GM11168 (cell line): Measurements from ENCODE around the gene KMT5C.

Source experiments
- in situ Hi-C: fragments of 300-500 bp; cut with MboI; formaldehyde crosslinking; loops from one replicate; pipeline ENCODE4 v1.12.0; 2022; ENCODE audit warnings: low sequenced_read_pairs; ENCODE audit not compliant: unreplicated experiment

KMT5C gene

DNA sequence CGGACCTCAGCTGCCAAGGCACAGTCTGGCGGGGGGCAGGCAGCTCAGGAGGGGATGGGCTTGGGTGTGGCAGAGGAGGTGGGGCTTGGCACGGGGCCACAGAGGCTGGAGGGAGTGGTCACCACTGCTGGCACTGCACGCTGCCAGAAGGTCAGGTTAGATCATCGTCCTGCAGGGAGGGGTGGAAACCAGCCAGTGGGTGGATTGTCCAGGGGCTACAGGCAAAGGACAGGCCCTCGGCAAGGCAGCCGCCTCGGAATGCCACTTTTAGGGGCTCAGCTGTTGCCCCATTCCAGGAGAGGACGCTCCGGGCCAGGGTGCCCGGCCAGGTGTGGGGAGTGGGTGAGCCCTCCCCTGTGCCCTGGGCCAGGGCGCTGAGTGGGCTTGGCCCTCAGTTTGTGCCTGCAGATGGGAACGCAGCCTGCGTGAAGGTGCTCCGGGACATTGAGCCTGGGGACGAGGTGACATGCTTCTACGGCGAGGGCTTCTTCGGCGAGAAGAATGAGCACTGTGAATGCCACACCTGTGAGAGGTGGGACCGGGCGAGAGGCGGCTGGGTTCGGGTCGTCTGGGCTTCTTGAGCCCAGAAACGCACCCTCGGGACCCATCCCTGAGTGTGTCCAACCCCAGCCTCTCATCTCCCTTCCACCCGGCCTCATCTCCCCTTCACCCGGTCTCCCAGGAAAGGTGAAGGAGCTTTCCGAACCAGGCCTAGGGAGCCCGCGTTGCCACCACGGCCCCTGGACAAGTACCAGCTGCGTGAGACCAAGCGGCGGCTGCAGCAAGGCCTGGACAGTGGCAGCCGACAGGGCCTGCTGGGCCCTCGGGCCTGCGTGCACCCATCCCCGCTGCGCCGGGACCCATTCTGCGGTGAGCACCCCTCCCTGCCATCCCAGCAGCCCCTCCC, 6.4 kb downstream of the KMT5C start:
- in situ Hi-C loops = no loop called here

GRCh38 chr19:55346725-55347441, 7.2 kb downstream of the KMT5C start:
- in situ Hi-C loops = no loop called here

DNA sequence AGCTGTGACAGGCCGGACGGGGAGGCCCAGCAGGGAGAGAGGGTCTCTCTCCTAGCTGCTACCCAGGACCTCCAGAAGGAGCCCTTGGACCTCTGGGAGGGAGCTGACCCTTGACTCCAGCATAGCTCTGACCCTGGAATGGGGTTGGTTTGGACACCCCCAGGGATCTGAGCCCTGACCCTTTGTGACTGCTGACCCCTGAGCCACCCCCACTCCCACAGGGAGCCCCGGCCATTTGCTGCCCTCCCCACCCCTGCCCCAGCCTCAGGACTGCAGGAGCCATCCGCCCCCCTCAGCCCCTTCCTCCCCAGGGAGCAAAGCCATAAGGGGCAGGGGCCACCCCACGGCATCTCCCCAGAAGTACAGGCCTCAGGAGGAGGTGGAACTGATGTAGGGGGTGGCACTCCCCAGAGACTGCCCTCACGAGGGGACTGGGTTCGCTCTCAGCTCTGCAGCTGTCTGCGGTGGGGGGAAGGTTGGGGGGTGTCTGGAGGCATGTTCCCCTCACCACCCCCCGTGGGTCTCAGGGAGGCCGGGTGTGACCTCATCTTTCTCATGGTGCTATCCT, 7.8 kb downstream of the KMT5C start:
- in situ Hi-C loops = no loop called here

GRCh38 chr19:55348317-55349034, 8.8 kb downstream of the KMT5C start:
- in situ Hi-C loops = no loop called here

DNA sequence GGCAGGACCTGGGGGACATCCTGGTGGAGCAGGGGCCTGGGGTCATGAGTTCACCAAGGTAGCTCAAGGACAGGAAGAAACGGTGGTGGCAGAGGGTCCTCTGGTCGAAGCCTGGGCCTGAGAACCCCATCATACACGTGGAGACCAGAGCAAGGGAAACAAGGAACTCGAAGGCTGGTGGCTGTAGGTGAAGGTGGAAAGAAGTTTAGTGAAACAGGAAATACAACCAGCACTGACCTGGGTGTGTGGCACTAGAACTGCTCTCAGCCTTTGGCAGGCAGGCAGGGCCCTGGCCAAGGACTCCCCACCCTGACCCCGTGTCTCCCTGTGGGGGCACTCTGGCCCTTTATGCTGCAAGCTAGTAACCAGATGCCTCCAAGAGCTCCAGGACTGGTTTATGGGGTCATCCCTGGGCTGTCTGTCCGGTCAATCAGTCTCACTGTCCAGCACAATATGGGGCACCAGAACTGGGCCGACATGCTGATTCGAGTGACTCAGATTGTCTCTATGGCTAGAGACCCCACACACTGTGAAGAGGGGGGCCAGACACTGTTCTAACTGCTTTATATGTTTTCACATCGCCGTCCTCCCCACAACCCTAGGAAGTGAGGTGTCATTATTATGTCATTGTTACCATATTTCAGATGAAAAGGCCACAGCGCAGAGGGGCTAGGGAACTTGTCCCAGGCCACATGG, 11.1 kb downstream of the KMT5C start:
- in situ Hi-C loops = no loop called here

- in situ Hi-C loops = no loop called here
Observed at GRCh38 chr19:55352040-55352439, 12.4 kb downstream of the KMT5C start.

DNA sequence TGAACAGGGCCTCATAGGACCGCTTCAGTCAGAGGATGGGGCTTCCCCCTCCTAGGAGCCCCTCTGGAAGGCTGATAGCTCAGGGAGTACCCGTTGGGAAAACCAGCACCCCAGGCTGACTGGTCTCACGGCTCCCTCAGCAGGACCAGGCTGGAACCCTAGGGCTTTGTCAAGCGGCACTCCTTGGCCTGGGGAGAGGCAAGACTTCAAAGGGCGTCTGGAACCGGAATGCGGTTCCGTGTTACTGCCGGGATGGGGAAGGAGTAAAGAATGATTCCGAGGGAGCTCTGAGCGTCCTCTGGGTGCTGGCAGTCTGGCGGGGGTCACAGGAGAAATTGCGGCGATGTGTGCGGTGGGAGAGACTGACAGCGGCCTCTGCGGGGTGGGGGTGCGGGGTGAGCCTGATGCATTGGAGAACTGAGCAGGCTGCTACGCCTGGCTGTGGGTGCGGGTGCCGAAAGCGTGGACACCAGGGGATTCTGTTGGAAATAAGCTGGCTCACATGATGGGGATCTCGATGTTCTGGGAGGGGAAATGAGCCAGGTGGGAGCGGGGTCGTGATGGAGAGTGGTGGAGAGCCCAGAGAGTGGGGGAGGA, 13.0 kb downstream of the KMT5C start:
- in situ Hi-C loops = no loop called here

- in situ Hi-C loops = no loop called here
Observed at GRCh38 chr19:55353356-55353802, 13.7 kb downstream of the KMT5C start.

DNA sequence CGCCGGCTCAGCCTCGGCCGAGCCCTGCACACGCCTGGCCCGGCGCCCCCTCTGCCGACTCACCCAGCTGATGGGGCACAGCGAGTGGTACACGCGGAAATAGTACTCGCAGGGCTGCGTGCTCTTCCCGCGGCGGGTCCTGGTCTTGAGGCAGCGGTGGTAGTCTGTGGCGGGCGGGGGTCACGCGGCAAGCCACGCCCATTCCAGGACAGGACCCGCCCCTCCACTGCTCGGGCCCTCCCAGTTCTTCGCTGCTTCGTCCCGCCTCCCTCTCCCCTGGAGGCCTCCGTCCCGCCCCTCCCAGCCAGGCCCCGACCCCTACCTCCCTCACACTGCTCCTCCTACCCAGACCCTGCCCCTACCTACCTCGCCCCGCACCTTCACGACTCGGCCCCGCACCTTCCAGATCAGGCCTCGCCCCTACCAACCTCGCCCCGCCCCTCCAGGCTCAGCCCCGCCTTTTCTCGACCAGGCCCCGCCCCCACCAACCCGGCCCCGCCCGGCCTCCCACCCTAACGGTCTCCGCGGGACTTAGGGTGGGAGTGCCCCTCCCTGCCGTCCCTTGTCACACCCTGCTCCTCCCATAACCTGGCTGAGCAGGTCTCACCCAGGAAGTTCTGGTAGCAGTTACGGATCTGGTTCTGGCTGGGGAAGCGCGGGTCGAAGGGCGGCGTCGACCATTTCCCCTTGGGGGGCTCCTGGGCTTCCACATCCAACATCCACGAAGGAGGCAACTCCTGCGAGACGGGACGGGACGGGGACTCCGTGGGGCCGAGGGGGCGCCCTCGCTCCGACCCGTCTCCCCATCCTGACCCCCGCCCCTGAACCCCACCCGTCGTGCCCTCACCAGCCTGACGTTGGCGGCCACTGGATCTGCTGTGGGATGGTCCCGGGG, 14.4 kb downstream of the KMT5C start:
- in situ Hi-C loops = no loop called here

- in situ Hi-C loops = no loop called here
Observed at GRCh38 chr19:55354698-55355212, 15.1 kb downstream of the KMT5C start, which contains the start of gene COX6B2. COX6B2 (minus strand) TSS chr19:55354719; CDS start chr19:55354521, 198 bp downstream.

GRCh38 chr19:55355213-55355821, 15.6 kb downstream of the KMT5C start:
- in situ Hi-C loops = no loop called here

- in situ Hi-C loops = no loop called here
Observed at GRCh38 chr19:55358493-55358892, 18.8 kb downstream of the KMT5C start.

DNA sequence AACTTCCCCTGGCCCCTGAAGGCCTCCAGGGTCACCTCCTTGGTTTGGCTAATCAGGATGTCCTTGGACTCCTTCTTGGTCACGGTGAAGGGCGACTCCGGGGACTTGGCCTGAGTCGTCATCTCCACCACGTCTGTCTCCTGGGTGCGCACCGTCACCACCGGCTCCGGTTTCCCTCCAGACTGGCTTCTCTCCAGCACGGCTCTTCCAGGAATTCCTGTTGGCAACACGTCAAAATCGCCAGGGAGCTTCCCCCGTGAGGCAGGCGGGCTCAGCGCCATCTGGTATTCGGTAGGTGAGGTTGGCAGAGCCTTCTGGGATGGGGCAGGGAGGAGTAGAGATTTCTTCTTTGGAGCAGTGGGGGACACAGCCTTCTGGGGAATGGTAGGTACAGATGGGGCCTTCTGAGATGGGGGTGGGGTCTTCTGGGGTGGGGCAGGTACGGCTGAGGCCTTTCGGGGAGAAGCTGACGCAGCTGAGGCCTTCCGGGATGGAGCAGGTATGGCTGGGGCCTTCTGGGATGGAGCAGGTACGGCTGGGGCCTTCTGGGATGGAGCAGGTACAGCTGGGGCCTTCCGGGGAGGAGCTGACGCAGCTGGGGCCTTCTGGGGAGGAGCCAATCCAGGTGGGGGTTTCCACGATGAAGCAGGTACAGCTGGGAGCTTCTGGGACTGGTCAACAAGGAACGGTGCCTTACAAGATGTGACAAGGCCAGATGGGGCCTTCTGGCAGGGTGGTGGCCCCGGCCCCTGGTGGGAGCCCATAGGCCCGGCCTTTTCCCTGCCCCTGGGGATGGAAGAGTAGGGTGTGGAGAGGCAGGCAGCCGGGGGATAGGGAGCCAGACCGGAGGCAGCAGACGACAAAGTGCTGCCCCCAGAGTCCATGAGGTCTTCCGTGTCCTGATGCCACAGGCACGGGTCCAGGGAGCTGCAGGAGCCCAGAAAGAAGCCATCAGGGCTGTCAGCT, 19.6 kb downstream of the KMT5C start:
- in situ Hi-C loops = no loop called here

- in situ Hi-C loops = no loop called here
Observed at GRCh38 chr19:55360902-55361301, 21.2 kb downstream of the KMT5C start.

DNA sequence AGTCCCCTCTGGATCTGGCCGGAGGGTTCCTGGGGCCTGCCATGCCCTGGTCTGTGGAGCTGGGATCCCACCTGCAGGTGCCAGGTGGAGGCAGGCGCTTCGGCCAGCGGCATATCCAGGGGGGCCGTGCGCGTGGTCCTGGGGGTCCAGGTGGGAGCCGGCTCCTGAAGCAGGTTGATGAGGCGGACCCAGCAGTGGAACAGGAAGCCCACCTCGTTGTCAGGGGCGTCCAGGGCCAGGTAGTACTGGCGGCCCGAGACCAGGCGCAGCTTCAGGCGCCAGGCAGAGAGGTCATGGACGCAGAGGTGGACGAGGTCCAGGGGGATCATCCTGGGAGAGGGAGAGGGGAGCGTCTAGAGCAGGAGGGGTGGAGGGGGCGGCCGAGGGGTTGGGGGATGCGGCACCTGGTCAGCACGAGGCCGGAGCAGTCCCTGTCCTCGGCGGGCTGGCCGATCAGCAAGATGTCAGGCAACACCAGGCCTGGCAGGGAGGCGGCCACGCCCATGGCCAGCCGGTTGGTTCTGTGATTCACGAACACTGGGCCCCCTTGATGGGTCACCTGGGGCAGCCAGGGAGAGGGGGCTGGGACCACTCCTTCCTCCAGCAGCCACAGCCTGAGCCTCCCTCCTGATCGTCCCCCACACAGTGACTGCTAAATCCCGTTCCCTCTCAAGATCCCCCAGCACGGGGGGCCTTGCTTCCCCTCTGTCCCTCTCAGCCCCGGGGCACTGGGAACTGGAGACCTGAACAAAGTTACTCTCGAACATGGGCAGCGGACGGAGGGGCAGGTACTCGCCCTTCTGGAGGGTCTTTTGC, 22.7 kb downstream of the KMT5C start:
- in situ Hi-C loops = no loop called here
